GM23338 (cell line): ENCODE data around the gene SLC17A7.

Experiments
- CTCF ChIP-seq, 2 experiments: fragments of 200-600 bp in 1 of 2; sonication (generic) in 1 of 2; conservative IDR thresholded peaks; 2 replicates each; pipeline versions ENCODE4 v1.5.1 to v1.6.1; 2016 to 2017; ENCODE audit warnings: antibody characterized with exemption in 2 of 2, low read depth in 2 of 2, mild to moderate bottlenecking in 2 of 2, moderate library complexity in 1 of 2
- ETS1 ChIP-seq: IDR thresholded peaks from 2 replicates; pipeline ENCODE4 v1.6.1; 2016; ENCODE audit warnings: antibody characterized with exemption
- EZH2 ChIP-seq: fragments of 200-600 bp; sonication (generic); IDR thresholded peaks from one replicate; pipeline ENCODE4 v1.8.0; 2017; ENCODE audit warnings: antibody characterized with exemption, mild to moderate bottlenecking, low read depth; ENCODE audit not compliant: unreplicated experiment
- POLR2AphosphoS5 ChIP-seq: IDR thresholded peaks from 2 replicates; pipeline ENCODE4 v1.6.1; 2016; ENCODE audit warnings: antibody characterized with exemption, low read depth
- ZNF331 ChIP-seq: fragments of 250-450 bp; sonication (Bioruptor Pico); IDR thresholded peaks from 2 replicates; pipeline ENCODE4 v1.5.0; 2020; ENCODE audit warnings: low read depth, mild to moderate bottlenecking, moderate library complexity

GRCh38 chr19:49390131-49390928 lies 51.0 kb downstream of the SLC17A7 start:
- TF ChIP-seq POLR2AphosphoS5 (no peak), EZH2 (no peak), CTCF (conservative IDR thresholded peaks at IDR 0.05; ENCODE audit: low read depth in 2 of 2) (no peak), ETS1 (no peak), ZNF331 (CRISPR knock-in tag) (no peak)
